Omental fat pad (tissue), 4 donors: ENCODE measurements around the gene RPP14. TPM values are rescaled to one million over a fixed set of nuclear protein-coding genes. Genes with fewer than 3 reads are reported as not detected.

Experiments
- ATAC-seq: fragments of 150-250 bp; one replicate; pipeline ENCODE4 v1.9.1; 2016; ENCODE audit warnings: mild to moderate bottlenecking, moderate library complexity; ENCODE audit not compliant: low FRiP score
- DNase-seq: peaks from one replicate; pipeline ENCODE4 v3.0.0-alpha.2; 2019; ENCODE audit warnings: low spot score
- total RNA-seq, 4 donors: library from RNA; depleted of rRNA; stranded (reverse); fragments of >200 nt; gene quantifications; one replicate each; pipeline ENCODE4 v1.1.0, GENCODE V29; 2016
- TF ChIP-seq, protein P1 (sequence below), 3 donors: fragments of 450-650 bp; IDR thresholded peaks; one replicate each; pipeline ENCODE4 v1.5.1; 2016 to 2017; ENCODE audit warnings: antibody characterized with exemption in 3 of 3, mild to moderate bottlenecking in 3 of 3, moderate library complexity in 2 of 3

Gene RPP14
- total RNA-seq, 4 donors from 2014 or later, result 8.1 to 12.5 (median 8.8) TPM

DNA sequence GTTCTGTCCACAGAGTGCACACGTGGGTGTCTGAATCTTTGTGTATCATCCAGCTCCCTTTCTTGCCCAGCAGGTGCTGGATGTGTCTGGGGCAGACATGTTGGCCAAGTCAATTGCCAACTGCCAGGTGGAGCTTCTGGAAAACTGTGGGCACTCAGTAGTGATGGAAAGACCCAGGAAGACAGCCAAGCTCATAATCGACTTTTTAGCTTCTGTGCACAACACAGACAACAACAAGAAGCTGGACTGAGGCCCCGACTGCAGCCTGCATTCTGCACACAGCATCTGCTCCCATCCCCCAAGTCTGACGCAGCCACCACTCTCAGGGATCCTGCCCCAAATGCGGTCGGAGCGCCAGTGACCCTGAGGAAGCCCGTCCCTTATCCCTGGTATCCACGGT lies 12.5 kb upstream of the RPP14 start:
- DNase-seq, result no peak
- ATAC-seq, result no peak
- TF ChIP-seq, protein P1, sequence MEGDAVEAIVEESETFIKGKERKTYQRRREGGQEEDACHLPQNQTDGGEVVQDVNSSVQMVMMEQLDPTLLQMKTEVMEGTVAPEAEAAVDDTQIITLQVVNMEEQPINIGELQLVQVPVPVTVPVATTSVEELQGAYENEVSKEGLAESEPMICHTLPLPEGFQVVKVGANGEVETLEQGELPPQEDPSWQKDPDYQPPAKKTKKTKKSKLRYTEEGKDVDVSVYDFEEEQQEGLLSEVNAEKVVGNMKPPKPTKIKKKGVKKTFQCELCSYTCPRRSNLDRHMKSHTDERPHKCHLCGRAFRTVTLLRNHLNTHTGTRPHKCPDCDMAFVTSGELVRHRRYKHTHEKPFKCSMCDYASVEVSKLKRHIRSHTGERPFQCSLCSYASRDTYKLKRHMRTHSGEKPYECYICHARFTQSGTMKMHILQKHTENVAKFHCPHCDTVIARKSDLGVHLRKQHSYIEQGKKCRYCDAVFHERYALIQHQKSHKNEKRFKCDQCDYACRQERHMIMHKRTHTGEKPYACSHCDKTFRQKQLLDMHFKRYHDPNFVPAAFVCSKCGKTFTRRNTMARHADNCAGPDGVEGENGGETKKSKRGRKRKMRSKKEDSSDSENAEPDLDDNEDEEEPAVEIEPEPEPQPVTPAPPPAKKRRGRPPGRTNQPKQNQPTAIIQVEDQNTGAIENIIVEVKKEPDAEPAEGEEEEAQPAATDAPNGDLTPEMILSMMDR (IDR thresholded peaks at IDR 0.05), result no peak

DNA sequence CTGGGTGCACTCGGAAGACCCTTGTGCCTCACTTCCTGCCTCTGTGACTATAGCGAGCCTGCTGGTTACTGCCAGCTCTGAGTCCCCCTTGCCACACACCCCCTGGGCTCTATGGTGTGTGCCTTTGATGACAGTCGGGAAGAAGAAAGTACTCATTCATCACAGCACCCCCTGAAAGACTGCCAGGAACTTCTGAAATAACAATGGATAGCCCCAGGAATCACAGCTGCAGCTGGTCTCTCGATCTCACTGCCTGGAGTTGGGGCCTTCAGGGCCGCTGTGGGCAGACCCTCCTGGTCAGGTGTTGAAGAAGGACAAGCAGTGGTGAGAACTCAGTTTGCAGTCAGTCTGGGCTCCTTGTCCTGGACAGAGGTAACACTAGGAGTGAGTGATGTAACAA lies 9.8 kb upstream of the RPP14 start:
- TF ChIP-seq, protein P1 (IDR thresholded peaks at IDR 0.05), result no peak
- DNase-seq (no peak), ATAC-seq (no peak)

DNA sequence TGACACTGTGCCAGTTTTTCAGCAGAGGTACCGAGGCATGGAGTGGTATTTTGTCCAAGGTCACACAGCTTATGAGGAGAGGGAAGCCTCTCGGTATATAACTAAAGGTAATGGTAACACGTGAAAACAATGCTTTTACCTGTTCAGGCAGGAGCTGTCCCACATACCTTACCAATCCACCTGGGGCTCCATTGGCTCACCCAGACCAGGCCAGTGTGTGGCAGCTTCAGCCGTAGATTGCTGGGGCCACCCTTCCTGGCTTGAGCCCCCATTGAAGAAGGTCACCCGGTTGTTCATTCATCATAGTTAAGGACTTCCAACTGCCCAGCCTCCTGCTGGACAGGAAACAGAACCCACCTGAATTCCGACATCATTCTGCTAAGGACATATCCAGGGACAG lies 9.2 kb upstream of the RPP14 start:
- no peak for ATAC-seq
- TF ChIP-seq, protein P1 (IDR thresholded peaks at IDR 0.05), result no peak
- no peak for DNase-seq

DNA sequence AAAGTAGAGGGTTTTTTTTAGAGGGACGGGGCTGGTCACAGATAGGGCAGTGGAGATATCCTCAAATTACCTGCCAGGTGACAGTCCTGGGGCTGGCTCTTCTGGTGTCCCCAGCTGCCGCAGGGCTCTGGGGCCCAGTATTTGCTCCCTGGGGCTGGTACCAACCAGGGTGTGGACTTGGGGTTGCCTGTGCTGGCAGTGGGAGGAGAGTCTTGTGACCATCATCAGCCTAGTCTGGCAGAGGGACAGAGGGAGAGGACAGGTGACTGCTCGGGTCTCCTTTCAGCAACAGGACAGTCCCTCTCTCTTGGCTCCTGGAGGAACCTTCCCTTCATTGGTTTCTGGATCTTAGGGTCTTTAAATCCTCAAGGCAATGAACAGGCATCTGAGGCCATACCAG lies 7.9 kb upstream of the RPP14 start:
- no peak for DNase-seq
- ATAC-seq, result no peak
- TF ChIP-seq, protein P1 (IDR thresholded peaks at IDR 0.05), result no peak

DNA sequence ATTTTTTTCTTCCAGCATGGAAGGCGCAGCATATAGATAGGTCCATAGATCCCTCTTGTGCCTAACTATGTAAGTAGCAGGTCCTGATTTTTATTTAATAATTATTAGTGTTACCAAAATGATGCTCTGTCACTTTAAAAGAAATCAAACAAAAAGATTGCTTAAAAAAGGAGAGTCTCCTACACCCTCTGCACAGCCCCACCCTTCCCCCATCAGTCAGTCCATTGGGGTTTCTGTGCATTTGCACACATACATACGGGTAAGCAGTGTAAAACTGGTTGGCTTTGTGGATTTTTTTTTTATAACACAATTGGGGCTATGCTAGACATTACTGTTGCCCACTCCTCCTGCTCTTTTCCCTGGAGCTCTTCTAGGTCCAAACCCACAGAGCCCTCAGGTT lies 7.0 kb upstream of the RPP14 start:
- DNase-seq (no peak), ATAC-seq (no peak)
- TF ChIP-seq, protein P1 (IDR thresholded peaks at IDR 0.05), result no peak

DNA sequence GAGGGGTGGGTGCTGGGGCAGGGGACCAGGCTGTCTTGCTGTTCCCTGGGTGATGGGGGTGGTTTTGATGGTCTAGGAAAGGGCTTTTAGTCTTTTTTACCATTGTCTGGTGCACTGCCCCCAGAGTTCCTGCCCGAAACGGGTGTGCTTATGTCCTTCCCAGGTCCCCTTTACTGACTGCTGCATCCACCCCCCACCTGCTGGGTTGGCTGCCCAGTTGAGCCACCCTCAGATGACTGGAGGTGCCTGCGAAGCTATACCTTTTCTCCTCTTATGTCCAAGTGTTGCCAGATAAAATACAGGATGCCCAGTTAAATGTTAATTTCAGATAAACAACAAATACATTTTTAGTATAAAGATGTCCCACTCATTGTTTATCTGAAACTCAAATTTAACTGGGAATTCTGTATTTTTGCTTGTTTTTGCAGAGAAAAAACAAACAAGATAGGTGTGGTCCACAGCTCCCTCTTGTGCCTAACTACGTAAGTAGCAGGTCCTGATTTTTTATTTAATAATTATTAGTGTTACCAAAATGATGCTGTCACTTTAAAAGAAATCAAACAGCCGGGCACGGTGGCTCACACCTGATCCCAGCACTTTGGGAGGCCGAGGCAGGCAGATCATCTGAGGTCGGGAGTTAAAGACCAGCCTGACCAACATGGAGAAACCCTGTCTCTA lies 6.1 kb upstream of the RPP14 start:
- TF ChIP-seq, protein P1 (IDR thresholded peaks at IDR 0.05), result no peak
- DNase-seq (no peak), ATAC-seq (no peak)

DNA sequence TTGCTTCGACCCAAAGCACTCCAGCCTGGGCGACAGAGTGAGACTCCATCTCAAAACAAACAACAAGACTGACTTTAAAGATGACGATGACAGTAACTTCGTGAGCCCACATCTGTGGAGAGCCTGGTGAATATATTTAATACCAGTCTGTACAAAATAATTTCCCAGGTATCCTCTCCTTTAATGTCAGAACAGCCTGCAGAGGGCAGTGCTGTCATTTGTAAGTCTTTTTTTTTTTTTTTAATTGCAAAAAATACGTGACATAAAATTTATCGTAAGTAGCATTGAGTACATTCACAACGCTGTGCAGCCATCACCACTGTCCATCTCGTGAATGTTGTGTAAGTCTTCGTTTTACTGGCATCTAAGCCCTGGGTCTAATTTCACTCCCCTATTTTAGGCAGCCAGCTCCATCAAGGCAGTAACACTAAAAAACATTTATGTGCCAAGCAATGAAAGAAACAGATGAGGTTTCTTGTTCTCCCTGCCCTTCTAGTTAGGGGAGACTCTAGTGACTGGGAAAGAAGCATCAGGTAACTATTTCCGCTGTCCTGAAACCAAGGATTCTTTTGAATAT lies 1.7 kb downstream of the RPP14 start:
- no peak for ATAC-seq
- DNase-seq, result no peak
- TF ChIP-seq, protein P1 (IDR thresholded peaks at IDR 0.05), result no peak
